ENCODE results near the gene PCED1B. TPM values are rescaled to one million over a fixed set of nuclear protein-coding genes. Genes with fewer than 3 reads are reported as not detected.
"Not testable (repeated sequence)": the region's sequence is repeated elsewhere in the genome, so short reads cannot be mapped to it uniquely, and the experiment has no call there.

PCED1B gene
- total and polyA plus RNA-seq, 2 experiments from 2014 or later: 3.6 to 6.6 TPM

DNA sequence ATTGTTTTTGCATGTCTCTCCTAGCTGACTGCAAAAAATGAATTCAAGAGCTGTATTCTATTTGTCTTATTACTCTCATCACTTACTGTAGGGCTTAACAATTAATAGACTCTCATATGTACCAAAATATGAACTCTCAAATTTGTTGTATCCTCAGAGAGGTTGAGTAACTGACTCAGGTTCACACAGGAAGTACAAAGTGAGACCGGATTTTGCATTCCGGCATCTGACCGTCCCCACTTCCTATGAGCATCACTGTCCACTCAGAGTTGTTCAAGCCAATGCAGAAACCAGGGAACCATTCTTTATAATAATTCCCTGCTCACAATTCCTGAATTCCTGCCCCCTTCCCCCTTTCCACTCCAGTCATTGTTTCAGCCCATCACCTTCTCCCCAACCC is 113.6 kb downstream of the PCED1B start:
- no peak for DNase-seq (ENCODE audit: low spot score)
- Histone ChIP-seq H3K9me3 (ENCODE audit: low read depth) (no peaks in the 10 kb centered on the region), H3K4me1 (ENCODE audit: insufficient read depth) (peaks cover 11% of the 10 kb centered on the region), H3K79me2 (no peaks in the 10 kb centered on the region), H4K20me1 (ENCODE audit: insufficient read depth, poor library complexity, severe bottlenecking) (no peaks in the 10 kb centered on the region), H3K4me3 (no peak overlapping the region), H3K4me2 (no peak overlapping the region), H3K27me3 (no peaks in the 10 kb centered on the region), H3K27ac (no peak overlapping the region), H2AFZ (no peak overlapping the region), H3K9me2 (replicated peaks; ENCODE audit: insufficient read depth) (no peaks in the 10 kb centered on the region), H3K36me3 (replicated peaks; ENCODE audit: insufficient read depth, low read depth) (no peaks in the 10 kb centered on the region)
- TF ChIP-seq, protein P1, sequence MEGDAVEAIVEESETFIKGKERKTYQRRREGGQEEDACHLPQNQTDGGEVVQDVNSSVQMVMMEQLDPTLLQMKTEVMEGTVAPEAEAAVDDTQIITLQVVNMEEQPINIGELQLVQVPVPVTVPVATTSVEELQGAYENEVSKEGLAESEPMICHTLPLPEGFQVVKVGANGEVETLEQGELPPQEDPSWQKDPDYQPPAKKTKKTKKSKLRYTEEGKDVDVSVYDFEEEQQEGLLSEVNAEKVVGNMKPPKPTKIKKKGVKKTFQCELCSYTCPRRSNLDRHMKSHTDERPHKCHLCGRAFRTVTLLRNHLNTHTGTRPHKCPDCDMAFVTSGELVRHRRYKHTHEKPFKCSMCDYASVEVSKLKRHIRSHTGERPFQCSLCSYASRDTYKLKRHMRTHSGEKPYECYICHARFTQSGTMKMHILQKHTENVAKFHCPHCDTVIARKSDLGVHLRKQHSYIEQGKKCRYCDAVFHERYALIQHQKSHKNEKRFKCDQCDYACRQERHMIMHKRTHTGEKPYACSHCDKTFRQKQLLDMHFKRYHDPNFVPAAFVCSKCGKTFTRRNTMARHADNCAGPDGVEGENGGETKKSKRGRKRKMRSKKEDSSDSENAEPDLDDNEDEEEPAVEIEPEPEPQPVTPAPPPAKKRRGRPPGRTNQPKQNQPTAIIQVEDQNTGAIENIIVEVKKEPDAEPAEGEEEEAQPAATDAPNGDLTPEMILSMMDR (IDR thresholded peaks at IDR 0.05; ENCODE audit: poor library complexity): no peak
- no peak for TF ChIP-seq EZH2phosphoT487 (IDR thresholded peaks at IDR 0.05; ENCODE audit: low read depth, severe bottlenecking, unreplicated experiment)
- TF ChIP-seq EZH2 (IDR thresholded peaks at IDR 0.05; ENCODE audit: borderline replicate concordance): no peak
- 94% methylated on average over 3 of the region's 3 CpGs for WGBS (ENCODE audit: low lambda C conversion rate, missing lambda C conversion rate)

DNA sequence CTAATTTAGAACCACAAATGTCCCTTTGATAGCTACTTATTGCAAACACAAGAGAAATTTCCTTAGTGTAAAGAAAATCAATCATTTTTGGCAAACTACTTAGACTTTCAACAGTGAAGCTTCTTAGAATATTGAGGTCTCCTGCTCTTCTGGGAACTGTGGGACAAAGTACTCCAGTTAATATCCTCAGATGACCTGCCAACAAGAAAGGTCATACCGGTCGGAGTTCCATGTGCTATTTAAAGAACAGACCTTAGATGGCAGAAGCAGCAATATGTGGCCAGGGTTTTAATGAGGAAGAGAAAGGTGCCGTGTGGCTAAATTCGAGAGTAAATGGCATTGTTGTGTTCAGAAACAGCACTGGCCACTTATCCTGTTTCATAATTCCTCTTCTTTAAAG is 115.1 kb downstream of the PCED1B start:
- Histone ChIP-seq H3K4me2 (no peak overlapping the region), H3K9me2 (replicated peaks; ENCODE audit: insufficient read depth) (no peaks in the 10 kb centered on the region), H3K36me3 (replicated peaks; ENCODE audit: insufficient read depth, low read depth) (no peaks in the 10 kb centered on the region), H3K27me3 (no peaks in the 10 kb centered on the region), H3K9me3 (ENCODE audit: low read depth) (no peaks in the 10 kb centered on the region), H3K4me3 (no peak overlapping the region), H3K4me1 (ENCODE audit: insufficient read depth) (peaks cover 5% of the 10 kb centered on the region), H3K27ac (no peak overlapping the region), H2AFZ (no peak overlapping the region), H3K79me2 (no peaks in the 10 kb centered on the region), H4K20me1 (ENCODE audit: insufficient read depth, poor library complexity, severe bottlenecking) (no peaks in the 10 kb centered on the region)
- WGBS (ENCODE audit: low lambda C conversion rate, missing lambda C conversion rate): 43% methylated on average over 4 of the region's 4 CpGs
- no peak for DNase-seq (ENCODE audit: low spot score)
- TF ChIP-seq, protein P1 (IDR thresholded peaks at IDR 0.05; ENCODE audit: poor library complexity): no peak
- no peak for TF ChIP-seq EZH2phosphoT487 (IDR thresholded peaks at IDR 0.05; ENCODE audit: low read depth, severe bottlenecking, unreplicated experiment)
- TF ChIP-seq EZH2 (IDR thresholded peaks at IDR 0.05; ENCODE audit: borderline replicate concordance): no peak

DNA sequence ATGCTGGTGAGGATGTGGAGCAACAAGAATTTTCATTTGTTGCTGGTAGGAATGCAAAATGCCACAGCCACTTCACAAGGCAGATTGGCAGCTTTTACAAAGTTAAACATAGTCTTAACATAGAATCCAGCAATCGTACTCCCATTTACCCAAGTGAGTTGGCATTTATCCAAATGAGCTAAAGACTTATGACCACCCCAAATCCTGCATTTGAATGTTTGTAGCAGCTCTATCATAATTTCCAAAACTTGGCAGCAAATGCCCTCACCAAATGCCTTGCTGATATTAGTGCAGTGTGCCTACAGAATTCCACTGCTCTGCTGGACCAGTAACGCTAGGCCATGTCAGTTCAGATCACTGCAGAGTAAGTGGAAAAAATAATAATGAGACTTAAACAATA is 121.0 kb downstream of the PCED1B start:
- no peak overlapping the region for H3K4me3 ChIP-seq
- H3K27me3 ChIP-seq: no peaks in the 10 kb centered on the region
- TF ChIP-seq EZH2 (IDR thresholded peaks at IDR 0.05; ENCODE audit: borderline replicate concordance) (no peak), EZH2phosphoT487 (IDR thresholded peaks at IDR 0.05; ENCODE audit: low read depth, severe bottlenecking, unreplicated experiment) (no peak)
- TF ChIP-seq, protein P1 (IDR thresholded peaks at IDR 0.05; ENCODE audit: poor library complexity): no peak
- no peak overlapping the region for H3K4me2 ChIP-seq
- 68% methylated on average over 2 of the region's 2 CpGs for WGBS (ENCODE audit: low lambda C conversion rate, missing lambda C conversion rate)
- no peaks in the 10 kb centered on the region for H3K4me1 ChIP-seq (ENCODE audit: insufficient read depth)
- H3K36me3 ChIP-seq (replicated peaks; ENCODE audit: insufficient read depth, low read depth): no peaks in the 10 kb centered on the region
- no peaks in the 10 kb centered on the region for H3K79me2 ChIP-seq
- no peaks in the 10 kb centered on the region for H4K20me1 ChIP-seq (ENCODE audit: insufficient read depth, poor library complexity, severe bottlenecking)
- no peak overlapping the region for H2AFZ ChIP-seq
- no peak for DNase-seq (ENCODE audit: low spot score)
- H3K9me3 ChIP-seq (ENCODE audit: low read depth): no peaks in the 10 kb centered on the region
- no peaks in the 10 kb centered on the region for H3K9me2 ChIP-seq (replicated peaks; ENCODE audit: insufficient read depth)
- no peak overlapping the region for H3K27ac ChIP-seq

DNA sequence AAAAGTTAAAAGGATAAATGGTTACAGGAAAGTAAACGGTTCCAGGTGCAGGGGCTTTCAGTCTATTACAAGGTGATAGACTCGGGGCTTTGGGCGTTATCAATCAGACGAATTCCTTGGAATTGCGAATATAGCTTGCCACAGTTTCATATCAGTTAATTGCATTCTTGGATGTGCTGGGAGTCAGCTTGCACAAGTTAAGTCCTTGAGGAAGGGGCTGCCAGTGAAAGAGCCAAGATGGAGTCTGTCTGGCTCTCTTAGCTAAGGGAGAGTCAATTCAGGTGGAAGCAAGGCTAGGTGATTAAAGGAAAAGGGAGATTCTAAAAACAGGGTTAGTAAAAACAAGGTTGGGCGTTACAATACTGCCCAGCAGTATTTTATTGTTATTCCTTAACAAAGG is 121.8 kb downstream of the PCED1B start:
- not testable (repeated sequence) for H2AFZ ChIP-seq; H3K36me3 ChIP-seq (replicated peaks; ENCODE audit: insufficient read depth, low read depth); H3K79me2 ChIP-seq; H3K9me2 ChIP-seq (replicated peaks; ENCODE audit: insufficient read depth); H3K4me1 ChIP-seq (ENCODE audit: insufficient read depth); H3K27ac ChIP-seq; H3K4me2 ChIP-seq; H3K4me3 ChIP-seq; H3K27me3 ChIP-seq; H3K9me3 ChIP-seq (ENCODE audit: low read depth); H4K20me1 ChIP-seq (ENCODE audit: insufficient read depth, poor library complexity, severe bottlenecking); DNase-seq (ENCODE audit: low spot score)
- 64% methylated on average over 6 of the region's 6 CpGs for WGBS (ENCODE audit: low lambda C conversion rate, missing lambda C conversion rate)
